Measurements from ENCODE around the gene ADGRA1.
"Not testable (repeated sequence)": the region's sequence is repeated elsewhere in the genome, so short reads cannot be mapped to it uniquely, and the experiment has no call there.

Gene ADGRA1

DNA sequence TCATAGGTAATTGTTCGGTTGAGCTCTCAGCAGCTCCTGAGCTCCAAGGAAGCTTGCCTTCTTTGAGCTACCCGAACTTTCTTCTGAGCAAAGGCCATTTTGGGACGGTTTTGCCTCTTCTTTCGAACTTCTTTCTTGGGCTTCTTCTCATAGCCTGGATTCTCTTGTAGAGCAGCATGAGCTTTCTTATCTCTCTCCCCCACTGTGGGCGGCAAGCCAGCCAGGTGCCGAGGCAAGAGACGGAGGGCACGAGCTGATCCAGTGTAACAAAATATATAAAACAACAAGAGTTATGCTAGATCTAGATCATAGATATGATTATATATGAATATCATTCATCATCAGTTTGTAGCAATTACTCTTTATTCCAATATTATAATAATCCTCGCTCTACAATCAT, 55.8 kb downstream of the ADGRA1 start:
- no peak for DNase-seq (ENCODE audit: low read depth)

DNA sequence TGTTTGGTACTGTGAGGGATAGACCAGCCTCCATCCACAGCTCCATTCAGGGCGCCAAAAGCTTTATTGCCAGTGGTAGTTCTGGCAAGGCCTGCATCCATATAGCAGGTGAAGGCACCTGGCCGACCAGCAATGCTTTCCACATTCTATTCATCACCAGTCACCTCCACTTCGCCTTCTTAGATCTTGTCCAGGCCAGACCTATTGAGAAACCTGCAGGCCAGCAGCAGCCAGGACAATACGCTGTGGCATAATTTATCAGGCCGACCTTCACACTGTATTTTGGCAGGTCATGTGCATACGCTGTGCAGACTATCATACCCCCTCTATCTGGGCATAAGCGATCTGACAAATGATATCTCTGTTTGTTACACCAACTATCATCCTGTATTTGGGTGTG, 57.0 kb downstream of the ADGRA1 start:
- DNase-seq (ENCODE audit: low read depth) = no peak

DNA sequence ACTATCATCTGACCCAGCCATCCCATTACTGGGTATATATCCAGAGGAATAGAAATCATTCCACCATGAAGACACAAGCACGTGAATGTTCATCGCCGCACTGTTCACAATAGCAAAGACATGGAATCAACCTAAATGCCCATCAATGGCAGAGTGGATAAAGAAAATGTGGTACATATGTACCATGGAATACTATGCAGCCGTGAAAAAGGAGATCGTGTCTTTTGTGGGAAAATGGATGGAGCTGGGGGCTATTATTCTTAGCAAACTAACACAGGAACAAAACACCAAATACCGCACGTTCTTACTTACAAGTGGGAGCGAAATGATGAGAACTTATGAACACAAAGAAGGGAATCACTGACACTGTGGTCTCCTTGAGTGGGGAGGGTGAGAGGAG, 62.5 kb downstream of the ADGRA1 start:
- no peak for DNase-seq (ENCODE audit: low read depth)

DNA sequence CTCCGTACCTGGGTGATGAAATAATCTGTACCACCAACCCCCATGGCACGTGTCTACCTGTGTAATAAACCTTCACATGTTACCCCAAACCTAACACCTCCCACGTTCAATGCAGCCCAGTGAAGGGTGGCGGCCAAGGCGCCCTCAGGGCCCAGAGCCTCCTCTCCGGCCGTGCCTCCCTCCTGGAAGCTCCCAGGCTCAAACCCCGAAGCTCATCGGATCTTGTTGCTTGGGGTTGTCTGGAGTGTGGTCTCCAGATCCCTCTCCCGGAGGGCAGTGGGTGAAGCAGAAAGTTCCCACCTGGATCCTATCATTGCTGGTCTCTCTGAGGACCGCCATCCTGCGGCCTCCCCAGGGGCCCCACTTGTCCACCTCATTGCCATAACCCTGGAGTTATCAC, 62.9 kb downstream of the ADGRA1 start:
- DNase-seq (ENCODE audit: low read depth) = no peak

DNA sequence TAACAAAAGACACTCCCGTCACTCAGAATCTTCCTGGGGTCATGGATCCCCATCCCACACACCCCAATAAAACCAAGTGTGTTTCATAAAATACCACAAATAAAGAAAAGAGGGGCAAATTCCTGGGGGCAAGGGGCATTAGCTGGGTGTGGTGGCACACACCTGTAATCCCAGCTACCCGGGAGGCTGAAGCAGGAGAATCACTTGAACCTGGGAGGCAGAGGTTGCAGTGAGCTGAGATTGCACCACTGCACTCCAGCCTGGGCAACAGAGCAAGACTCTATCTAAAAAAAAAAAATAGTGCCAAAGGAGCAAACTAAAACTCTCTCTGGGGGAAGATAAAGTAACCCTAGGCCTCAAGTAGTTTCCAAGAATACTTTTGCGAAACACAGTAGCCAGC, 63.3 kb downstream of the ADGRA1 start:
- not testable (repeated sequence) for DNase-seq (ENCODE audit: low read depth)

DNA sequence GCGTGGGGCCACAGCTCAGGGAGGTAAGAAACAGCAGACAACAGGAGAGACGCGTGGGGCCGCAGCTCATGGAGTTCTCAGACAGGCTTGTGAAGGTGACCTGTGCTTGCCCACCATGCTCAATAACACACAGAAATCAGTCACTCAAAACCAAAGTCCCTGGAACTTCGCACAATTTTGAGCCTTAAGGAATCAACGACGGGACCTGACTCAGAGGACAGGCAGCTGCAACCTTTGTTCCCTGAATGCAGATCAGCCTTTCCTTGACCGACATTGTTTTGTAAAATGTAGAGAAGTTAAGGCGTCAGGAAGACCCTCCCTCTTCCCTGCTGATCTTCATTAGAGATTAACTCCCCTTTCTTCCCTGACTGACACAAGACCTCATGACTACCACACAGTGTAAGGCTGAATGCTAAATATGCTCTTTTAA, 63.8 kb downstream of the ADGRA1 start:
- no peak for DNase-seq (ENCODE audit: low read depth)

DNA sequence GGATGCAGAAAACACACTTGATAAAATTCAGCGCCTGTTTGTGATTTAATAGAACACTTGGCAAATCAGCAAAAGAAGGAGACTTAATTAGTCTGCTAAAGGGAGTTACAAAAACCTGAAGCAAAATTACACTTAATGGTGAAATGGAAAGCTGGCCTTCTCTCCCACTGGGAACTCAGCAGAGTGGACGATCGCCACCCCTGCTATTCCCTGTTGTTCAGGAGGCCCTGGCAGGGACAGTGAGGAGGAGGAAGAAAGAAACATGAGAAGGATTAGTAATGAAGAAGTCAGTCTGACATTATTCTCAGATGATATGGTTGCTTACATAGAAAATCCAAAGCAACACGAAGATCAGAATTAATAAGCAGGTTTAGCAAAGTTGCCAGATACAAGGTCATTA, 66.7 kb downstream of the ADGRA1 start:
- no peak for DNase-seq (ENCODE audit: low read depth)

DNA sequence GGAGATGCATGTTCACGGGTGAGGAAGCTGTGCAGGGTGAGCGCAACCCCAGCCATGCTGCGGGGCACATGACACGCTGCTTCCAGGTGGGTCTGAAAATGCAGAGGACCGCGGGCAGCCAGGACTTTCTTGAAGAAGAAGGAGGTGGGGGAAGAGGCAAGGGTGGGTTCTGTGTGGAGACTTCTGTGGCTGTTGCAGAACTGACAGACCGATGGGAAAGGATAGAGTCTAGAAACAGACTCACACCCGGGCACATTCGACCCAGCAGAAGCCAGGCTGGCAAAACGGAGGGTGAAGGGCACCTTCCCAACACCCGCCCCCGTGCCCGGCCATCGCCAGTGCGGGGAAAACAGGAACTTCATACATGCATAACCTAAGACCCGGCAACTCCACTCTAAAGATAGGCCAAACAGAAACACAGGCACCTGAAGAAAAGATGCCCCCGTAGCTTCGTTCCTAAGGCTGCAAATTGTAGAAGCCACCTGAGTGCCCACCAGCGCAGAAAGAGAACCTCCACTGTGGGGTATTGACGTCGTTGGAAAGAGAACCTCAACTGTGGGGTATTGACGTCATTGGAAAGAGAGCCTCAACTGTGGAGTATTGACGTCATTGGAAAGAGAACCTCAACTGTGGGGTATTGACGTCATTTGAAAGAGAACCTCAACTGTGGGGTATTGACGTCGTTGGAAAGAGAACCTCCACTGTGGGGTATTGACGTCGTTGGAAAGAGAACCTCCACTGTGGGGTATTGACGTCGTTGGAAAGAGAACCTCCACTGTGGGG, 67.5 kb downstream of the ADGRA1 start:
- no peak for DNase-seq (ENCODE audit: low read depth)

DNA sequence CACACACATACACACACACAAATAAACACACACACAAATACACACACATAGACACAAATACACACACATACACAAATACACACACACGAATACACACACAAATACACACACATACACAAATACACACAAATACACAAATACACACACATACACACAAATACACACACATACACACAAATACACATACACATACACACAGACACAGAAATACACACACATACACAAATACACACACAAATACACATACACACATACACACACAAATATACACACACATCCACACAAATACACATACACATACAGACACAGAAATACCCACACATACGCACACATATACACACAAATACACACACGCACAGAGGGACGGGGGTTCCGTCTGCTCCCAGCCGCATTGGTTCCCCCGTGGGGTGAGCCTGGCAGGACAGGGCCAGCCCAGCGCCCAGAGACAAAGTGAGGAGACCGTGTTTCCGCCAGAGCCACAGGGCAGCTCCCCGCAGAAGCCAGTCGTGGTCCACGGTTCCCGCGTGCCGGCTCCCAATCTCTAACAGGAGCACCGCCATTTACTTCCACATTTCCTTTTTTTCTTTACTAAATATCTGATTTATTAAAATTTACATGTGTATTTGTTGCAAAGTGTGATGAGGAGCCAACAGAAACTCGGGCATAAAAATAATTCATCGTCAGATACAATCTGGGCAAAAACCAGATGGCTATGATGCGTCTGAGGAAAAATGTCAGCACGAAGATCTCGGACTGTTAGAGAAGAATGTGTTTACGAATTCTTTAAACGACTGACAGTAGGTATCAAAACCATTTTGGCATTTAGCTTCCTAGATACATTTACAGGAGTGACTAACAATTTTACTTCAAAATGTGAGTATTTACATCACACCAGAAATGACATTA, 69.2 kb downstream of the ADGRA1 start:
- no peak for DNase-seq (ENCODE audit: low read depth)

DNA sequence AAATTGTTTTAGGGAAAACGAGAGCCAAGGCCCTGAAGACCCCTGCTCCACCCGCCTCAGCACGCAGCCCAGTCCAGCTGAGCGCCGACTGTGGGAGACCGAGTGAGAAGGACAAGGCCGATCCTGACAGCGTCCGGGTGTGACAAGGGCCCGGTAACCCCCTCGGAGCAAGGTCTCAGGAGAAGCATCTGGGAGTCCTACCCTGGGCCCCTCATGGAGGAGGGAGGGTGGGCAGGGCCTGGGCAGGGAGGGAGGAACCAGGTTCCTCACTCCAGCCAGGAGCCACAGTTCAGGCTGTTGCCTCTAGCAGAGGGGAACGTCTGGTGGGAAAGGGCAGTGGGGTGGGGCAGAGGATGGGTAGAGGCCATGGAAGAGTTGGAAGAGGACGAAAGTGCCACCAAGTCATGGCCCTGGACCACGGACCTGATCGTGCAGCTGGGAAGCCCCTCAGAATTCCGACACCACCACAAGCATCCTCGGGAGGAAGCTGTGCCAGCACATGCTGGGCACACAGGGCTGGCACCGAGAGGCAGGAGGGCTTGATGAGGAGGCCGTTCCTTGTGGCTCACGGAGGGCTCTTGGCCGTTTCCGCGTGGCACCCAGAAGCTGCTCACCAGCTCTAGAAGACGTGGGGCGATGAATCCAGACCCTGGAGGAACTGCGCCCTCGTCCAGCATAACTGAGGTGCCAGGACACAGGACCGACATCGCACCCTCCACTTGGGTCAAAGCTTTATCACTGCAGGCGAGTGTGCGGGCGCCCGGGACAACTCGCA, 70.1 kb downstream of the ADGRA1 start:
- no peak for DNase-seq (ENCODE audit: low read depth)

DNA sequence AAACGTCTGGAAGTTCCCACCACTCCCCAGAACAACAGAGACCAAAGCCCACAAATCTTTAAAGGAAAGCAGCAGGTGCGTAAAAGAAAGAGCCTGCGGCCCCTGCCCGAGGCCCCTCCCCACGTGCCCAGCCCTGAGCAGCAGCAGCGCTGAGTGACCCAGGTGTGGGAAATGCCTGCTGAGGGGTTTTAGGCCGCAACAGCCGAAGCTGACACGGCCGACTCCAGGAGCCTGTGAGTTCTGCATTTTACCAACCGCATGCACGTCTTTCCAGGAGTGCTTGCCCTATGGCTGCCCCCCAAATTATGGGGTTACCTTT, 70.7 kb downstream of the ADGRA1 start:
- DNase-seq (ENCODE audit: low read depth) = no peak

DNA sequence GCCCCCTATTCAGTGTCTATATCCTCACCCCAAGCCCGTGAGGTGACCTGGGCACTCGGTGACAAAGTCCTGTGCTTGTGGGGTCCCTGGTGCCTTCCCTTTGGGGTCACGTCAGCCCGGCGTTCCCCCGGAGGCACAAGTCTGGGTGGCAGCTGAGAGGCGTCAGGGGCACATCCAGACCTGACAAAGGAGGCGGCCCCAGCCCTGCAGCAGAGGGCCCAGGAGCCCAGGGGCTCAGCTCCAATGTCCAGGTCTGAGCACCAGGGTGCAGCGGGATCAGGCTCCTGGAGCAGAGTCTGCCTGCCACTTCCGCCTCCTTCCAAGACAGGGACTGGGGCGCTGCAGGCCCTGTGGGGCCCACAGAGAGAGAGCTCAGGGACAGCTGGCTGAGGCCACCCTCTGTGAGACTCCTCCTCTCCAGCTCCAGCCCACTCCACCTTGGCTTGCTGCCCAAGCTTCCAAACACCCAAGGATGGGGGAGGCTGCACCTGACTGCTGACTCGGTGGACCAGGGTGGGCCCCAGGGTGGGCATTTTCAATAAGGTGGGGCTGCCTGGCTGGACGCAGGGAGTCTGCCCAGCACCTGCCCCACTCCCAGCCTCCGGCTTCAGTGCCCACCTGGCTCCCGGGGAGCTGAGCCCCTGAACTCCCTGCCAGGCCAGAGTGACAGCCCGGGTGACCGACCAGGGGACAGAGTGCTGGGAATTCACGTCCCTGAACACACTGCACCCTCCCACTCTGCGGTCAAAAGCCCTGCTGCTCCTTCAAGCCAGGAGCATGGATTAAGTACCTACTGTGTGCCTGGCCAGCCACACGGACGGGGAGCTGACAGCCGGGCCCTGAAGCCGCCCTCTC, 71.3 kb downstream of the ADGRA1 start:
- DNase-seq (ENCODE audit: low read depth) = no peak

DNA sequence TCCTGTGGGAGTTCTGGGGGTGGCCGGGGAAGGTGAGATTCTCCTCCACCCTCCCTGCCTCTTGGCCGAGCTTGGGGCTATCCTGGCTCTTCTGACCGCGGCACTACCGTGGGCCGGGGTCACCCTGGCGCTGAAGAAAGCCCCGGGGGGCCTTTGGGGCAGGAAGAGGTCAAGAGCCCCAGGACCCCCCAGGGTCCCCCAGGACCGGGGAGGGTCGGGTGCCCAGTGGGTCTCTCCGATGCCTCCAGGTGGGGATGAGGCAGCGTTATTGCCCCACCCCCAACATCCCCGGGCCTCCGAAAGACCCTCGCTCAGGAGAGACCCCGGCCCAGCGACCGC, 71.9 kb downstream of the ADGRA1 start:
- DNase-seq (ENCODE audit: low read depth) = no peak

DNA sequence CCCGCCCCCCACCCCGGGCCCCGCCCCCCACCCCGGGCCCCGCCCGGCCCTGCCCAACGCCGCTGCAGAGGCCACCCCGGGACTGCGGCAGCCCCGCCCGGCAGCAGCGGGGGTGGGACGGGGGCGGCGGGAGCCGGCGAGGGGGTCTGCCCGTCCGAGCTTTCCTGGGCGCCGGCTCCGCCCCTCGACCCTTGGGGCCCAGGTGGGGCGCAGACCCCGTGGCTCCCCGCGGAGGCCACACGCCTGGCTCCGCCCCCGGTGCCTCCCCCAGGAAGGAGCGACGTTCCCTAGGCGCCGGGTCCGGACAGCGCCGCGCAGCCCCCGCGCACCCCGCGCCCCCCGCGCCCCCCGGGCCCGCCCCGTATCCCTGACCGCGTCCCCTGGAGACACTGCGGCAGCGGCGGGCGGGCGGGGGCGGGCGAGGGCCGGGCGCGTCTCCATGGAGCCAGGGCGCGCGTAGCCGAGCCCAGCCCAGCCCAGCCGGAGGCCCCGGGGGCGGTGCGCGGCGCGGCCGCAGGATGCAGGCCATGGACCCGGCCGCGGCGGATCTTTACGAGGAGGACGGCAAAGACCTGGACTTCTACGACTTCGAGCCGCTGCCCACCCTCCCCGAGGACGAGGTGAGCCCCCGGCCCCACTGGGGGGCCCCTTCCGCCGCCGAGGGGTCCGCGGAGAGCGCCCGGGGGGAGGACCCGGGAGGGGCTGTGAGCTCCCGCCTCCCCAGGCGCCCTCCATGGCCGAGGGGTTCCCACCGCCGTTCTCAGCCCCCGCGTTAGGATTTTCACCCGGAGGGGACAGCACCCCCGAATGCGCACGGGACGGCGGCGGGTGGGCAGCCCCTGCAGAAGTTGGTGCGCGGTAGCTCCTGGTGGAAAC, 72.5 kb downstream of the ADGRA1 start, which contains the start of gene KNDC1:
Gene KNDC1 (plus strand): TSS at position 270 of the 876 bp plus-strand sequence. CDS start 249 bp downstream, at position 519.
- DNase-seq (ENCODE audit: low read depth) = no peak

DNA sequence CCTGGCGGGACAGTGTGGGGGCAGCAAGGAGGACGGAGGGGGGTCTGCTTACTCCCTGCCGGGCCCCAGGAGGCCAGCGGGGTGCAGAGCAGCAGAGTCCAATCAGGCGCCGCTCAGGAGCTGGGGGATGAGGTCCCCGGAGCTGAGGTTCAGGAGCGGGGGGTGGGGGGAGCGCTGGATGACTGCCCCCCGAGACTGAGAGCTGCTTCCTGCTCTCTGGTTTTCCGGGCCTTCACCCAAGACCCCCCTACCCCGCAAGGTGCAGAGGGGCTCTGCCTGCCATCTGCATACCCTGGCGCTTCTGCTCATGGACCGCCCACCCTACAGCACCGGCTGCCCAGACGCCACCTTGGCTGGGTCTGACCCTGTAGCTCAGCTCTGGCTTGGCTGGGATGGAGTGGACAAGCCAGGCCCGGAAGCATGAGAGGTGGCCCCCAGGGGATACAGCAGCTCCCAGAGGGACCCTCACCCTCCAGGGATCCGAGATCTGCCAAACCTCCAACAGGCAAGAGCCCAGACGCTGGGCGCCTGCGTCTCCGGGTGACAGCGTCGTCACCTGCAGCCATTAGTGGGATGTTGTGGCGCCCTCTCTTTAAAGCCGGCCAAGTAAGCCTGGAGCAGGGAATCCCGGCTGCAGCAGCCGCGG, 73.2 kb downstream of the ADGRA1 start:
- no peak for DNase-seq (ENCODE audit: low read depth)

DNA sequence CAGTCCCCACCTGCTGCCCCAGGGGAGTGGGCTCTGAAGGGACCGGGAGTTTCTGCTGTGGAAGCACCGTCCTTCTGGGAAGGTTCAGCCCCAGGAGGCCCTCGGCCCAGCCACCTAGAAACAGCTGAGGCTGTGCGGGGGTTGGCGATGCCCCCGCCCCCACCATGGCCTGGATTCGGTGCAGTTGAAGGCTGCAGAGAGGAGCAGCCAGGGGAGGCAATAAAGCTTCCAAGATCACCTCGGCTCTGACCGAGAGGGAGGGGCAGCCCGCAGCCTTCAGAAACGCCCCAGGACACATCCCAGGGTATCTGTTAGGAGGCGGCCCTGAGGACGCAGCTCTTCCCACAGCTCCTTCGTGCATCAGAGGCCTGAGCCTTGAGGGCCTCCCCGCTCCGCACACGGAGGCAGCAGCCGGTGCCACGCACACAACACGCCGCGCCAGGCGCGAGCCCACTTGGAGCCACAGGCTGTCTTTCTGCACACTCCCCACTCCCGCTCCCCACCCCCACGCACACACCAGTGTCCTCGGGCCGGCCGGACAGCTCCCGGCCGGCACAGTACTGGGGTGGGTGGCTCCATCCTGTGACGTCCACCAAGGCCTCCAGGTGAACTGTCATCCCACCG, 73.9 kb downstream of the ADGRA1 start:
- no peak for DNase-seq (ENCODE audit: low read depth)

DNA sequence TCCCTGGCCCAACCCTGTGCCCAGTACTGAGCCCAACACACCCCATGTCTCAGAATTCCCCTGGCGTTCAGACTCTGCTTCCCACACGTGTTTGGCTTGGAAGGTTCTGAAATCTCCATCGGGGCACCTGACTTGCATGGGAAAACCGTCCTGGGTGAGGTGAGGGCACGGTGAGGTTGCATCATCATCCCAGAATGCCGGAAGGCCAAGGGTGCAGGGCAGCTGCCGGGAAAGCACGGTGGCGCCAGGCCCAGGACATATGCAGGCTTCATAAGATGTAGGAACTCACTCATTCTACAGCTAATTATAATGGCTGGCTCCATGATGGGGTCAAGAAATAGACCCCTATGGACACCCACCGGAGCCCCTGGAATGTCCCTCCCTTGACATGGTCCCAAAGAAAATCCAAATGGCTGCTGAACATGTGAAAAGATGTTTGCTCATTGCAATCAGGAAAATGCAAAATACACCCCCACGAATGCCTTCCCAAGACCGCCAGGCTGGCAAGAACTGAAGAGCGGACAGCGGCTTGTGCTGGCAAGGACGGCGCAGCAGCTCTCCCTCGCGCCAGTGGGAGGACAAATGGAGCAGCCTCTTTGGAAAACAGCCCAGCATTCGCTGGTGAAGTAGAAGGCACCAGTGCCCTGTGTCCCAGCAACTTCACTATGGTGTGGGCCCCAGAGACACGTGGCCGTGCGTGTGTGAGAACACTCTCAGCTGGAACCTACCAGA, 74.6 kb downstream of the ADGRA1 start:
- DNase-seq (ENCODE audit: low read depth) = no peak

DNA sequence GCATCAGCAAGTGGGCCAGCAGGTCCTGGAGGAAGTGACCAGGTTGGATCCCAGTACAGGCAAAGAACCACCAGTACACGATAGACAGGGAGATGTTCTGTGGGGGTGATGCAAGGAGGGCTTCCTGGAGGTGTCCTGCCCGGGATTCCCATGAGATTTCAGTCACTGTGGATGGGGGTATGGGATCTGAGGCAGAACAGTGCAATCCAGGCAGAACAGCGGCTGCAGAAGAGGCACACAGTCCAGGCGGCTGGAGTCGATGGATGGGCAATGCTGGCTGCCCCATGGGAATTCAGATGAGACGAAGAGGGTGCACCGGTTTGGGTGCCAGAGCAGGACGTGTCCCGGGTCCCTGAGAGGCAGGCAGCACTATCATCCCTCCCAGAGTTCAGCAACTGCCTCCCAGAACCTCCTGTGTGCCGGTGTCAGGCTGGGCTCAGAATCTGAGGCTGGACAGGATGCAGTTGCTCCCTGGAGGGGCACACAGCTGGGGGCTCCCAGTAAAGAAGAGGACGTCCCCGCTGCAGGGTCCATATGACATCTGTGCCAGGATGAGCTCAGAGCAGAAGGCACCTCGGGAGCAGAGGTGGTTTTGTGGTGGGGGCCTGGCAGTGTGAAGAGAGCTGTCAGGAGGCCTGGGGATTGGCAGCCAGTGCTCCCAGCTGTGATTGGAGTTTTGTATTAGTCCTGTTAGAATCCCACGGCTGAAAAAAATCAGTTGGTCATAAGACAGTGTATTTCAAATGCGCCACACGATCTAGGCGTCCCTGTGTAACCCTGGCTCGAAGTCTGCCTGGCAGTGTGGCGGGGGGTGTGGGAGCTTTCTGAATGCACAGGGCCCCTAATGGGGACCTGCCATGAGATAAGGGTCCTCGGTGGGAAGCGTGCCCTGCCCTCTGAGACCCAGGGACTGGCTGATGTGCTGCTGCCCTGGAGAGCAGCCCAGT, 75.5 kb downstream of the ADGRA1 start:
- no peak for DNase-seq (ENCODE audit: low read depth)
